ENCODE results near the gene RETREG3. TPM values are rescaled to one million over a fixed set of nuclear protein-coding genes. Genes with fewer than 3 reads are reported as not detected.
A peak's percentile ranks its signal among the peaks of the same experiment; 100 is the strongest.
"Not testable (repeated sequence)": the region's sequence is repeated elsewhere in the genome, so short reads cannot be mapped to it uniquely, and the experiment has no call there.

RETREG3 gene
- total RNA-seq, 2 donors from 2014 or later = 49.2 to 60.3 TPM

DNA sequence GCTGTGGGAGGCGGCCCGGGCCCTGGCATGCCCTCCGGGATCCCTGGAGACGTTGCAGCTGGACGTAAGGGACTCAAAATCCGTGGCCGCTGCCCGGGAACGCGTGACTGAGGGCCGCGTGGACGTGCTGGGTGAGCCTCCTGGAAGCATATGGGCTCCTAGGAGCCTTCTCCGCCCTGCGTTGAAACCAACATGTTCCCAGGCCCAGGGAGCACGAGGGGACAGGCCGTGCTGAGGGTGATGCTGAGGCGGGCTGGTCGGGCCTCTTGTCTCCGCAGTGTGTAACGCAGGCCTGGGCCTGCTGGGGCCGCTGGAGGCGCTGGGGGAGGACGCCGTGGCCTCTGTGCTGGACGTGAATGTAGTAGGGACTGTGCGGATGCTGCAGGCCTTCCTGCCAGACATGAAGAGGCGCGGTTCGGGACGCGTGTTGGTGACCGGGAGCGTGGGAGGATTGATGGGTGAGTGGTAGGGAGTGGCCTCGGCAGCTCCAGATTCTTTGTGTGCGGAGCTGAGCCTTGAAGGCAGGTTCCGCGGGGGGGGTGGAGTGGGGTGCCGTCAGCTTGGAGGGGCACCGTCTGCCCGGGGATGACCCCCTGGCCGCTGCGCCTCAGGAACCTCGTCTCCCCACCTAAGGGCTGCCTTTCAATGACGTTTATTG lies 55.9 kb downstream of the RETREG3 start:
- H3K4me3 ChIP-seq = no peak overlapping the region
- no peaks in the 10 kb centered on the region for H3K9me3 ChIP-seq
- no peaks in the 10 kb centered on the region for H3K27me3 ChIP-seq
- H3K27ac ChIP-seq = no peak overlapping the region
- H3K36me3 ChIP-seq = no peaks in the 10 kb centered on the region
- no peak overlapping the region for H3K9ac ChIP-seq (ENCODE audit: low read depth in 2 of 2, low read length in 2 of 2)
- DNase-seq = no peak
- TF ChIP-seq, protein P1, sequence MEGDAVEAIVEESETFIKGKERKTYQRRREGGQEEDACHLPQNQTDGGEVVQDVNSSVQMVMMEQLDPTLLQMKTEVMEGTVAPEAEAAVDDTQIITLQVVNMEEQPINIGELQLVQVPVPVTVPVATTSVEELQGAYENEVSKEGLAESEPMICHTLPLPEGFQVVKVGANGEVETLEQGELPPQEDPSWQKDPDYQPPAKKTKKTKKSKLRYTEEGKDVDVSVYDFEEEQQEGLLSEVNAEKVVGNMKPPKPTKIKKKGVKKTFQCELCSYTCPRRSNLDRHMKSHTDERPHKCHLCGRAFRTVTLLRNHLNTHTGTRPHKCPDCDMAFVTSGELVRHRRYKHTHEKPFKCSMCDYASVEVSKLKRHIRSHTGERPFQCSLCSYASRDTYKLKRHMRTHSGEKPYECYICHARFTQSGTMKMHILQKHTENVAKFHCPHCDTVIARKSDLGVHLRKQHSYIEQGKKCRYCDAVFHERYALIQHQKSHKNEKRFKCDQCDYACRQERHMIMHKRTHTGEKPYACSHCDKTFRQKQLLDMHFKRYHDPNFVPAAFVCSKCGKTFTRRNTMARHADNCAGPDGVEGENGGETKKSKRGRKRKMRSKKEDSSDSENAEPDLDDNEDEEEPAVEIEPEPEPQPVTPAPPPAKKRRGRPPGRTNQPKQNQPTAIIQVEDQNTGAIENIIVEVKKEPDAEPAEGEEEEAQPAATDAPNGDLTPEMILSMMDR (IDR thresholded peaks at IDR 0.05) = no peak
- H3K4me1 ChIP-seq = peaks cover 4% of the 10 kb centered on the region
- intact Hi-C loops (cut with DNase I) = no loop called here

DNA sequence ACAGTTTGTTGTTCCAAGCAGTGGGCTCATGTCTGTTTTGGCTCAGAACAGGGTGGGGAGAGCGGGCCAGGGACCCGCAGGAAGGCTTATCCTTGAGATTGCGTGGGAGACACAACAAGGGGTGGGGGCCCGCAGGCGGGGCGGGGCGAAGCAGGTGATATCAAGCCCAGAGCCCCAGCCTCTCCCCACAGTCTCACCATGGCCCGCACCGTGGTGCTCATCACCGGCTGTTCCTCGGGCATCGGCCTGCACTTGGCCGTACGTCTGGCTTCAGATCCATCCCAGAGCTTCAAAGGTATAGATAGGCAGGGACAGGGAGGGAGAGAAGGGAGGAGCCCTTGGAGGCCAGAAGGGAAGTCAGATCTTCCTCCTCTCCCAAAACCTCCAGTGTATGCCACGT lies 56.4 kb downstream of the RETREG3 start, which contains the start of gene HSD17B1:
Gene HSD17B1 (plus strand): TSS at position 188 of the 400 bp plus-strand sequence. CDS start 11 bp downstream, at position 199.
- peak within 1 kb of the TSS; percentile 73 for H3K4me3 ChIP-seq
- H3K9me3 ChIP-seq; DNase-seq; H3K36me3 ChIP-seq; H3K4me1 ChIP-seq; H3K27me3 ChIP-seq; intact Hi-C loops (cut with DNase I); H3K27ac ChIP-seq: not testable (repeated sequence)
- peak within 1 kb of the TSS; percentile 91 to 94 for H3K9ac ChIP-seq (ENCODE audit: low read depth in 2 of 2, low read length in 2 of 2)

DNA sequence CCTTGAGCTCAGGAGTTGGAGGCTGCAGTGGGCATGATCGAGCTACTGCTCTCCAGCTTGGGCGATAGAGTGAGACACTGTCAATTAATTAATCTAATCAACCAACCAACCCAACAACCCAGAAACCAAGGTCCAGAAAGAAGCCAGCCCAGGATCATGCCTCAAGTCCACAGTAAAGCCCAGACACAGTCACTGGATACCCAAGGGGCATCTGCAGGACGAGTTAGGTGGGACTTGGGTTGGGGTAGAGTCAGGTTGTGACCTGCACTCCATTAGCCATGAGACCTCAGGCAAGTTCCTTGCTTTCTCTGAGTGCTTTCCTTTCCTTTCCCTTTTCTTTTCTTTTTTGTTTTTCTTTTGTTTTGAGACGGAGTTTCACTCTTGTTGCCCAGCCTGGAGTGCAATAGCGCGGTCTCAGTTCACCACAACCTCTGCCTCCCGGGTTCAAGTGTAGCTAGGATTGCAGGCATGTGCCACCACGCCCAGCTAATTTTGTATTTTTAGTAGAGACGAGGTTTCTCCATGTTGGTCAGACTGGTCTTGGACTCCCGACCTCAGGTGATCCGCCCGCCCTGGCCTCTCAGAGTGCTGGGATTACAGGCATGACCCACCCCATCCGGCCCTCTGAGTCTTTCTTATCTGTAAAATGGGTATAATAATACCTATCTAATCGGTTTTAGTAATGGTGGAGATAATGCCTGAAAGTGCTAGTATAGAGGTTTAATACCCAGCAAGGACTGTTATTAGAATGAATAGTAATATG lies 60.0 kb downstream of the RETREG3 start:
- intact Hi-C loops (cut with DNase I) = no loop called here
- Histone ChIP-seq H3K27me3 (no peaks in the 10 kb centered on the region), H3K4me3 (no peak overlapping the region), H3K9ac (ENCODE audit: low read depth in 2 of 2, low read length in 2 of 2) (no peak overlapping the region), H3K4me1 (peaks cover 4% of the 10 kb centered on the region), H3K27ac (no peak overlapping the region), H3K9me3 (no peaks in the 10 kb centered on the region), H3K36me3 (no peaks in the 10 kb centered on the region)
- DNase-seq = no peak
- TF ChIP-seq, protein P1 (IDR thresholded peaks at IDR 0.05) = no peak

DNA sequence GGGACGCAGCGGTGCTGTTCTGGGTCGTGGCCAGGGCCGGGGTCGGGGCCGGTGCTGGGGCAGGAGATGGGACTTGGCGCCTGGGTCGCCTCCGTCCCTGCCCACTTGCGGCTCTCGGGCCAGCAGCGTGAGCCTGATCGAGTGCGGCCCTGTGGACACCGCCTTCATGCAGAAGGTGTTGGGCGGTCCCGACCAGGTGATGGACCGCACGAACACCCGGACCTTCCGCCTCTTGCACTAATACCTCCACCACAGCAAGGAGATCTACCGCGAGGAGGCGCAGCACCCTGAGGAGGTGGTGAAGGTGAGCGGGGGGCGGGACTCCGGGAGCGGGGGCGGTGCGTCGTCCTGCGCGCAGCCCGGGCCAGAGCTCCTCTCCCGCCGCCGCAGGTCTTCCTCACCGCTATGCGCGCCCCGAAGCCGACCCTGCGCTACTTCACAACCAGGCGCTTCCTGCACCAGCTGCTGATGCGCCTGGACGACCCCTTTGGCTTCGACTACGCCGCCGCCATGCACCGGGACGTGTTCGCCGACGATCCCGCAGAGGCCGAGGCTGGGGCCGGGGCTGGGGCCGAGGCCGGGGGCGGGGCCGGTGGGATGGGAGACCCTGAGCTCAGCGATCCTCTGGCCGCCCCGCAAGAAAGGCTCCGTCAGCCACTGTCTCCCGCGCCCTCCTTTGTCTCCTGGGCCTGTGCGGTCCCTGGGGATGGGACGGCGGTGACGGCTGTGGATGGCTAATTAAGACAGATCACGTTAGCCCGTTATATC lies 60.9 kb downstream of the RETREG3 start:
- TF ChIP-seq, protein P1 (IDR thresholded peaks at IDR 0.05) = peak; percentile 32
- Histone ChIP-seq H3K27ac (no peak overlapping the region), H3K27me3 (no peaks in the 10 kb centered on the region), H3K4me3 (peak overlapping the region; percentile 42), H3K9ac (ENCODE audit: low read depth in 2 of 2, low read length in 2 of 2) (peak overlapping the region; percentile 9 to 26), H3K4me1 (no peaks in the 10 kb centered on the region), H3K9me3 (no peaks in the 10 kb centered on the region), H3K36me3 (no peaks in the 10 kb centered on the region)
- DNase-seq = peak; percentile 93
- intact Hi-C loops (cut with DNase I) = no loop called here

DNA sequence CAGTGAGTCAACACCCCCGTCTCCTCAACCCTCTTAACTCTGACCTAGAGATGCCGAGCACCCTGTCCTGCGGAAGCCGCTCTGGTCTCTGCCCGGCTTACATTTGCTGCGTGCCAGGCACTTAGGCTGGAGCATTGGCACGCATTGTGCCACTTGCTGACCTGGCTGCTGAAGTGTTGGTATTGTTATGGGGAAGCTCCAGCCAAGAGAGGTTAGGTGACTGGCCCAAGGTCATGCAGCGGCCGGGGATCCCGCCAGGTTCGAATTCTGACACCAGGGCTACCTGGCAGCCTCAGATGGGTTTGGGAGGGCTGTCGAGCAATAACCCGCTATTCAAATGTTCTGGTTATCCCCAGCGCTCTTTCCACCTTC lies 61.5 kb downstream of the RETREG3 start:
- Histone ChIP-seq H3K9ac (ENCODE audit: low read depth in 2 of 2, low read length in 2 of 2) (peak overlapping the region in 1 of 2 donors; percentile 26), H3K4me1 (no peaks in the 10 kb centered on the region), H3K4me3 (peak overlapping the region; percentile 42), H3K9me3 (no peaks in the 10 kb centered on the region), H3K27ac (no peak overlapping the region), H3K27me3 (no peaks in the 10 kb centered on the region), H3K36me3 (no peaks in the 10 kb centered on the region)
- DNase-seq = no peak
- intact Hi-C loops (cut with DNase I) = no loop called here
- TF ChIP-seq, protein P1 (IDR thresholded peaks at IDR 0.05) = no peak
